ENCODE results near the gene ACAN. TPM values are rescaled to one million over a fixed set of nuclear protein-coding genes. Genes with fewer than 3 reads are reported as not detected.

The ACAN gene
- total and polyA plus RNA-seq, 8 donors: 0.52 to 1.4 (median 0.91) TPM

GRCh38 chr15:88909956-88910831 is 107.0 kb downstream of the ACAN start:
- intact Hi-C loops (cut with DNase I): loop anchor here in 1 of 2 donors (10.0 kb wide), 2 partner anchors 105 to 265 kb away; no protein-coding TSS in a partner anchor
- ATAC-seq: no peak

GRCh38 chr15:88911766-88912118 is 108.5 kb downstream of the ACAN start:
- peak in 3 of 4 donors; percentile 34 to 66 (median 53) for DNase-seq
- intact Hi-C loops (cut with DNase I): no loop called here
- Histone ChIP-seq H3K36me3 (peaks cover 0 to 14% of the 10 kb centered on the region in 2 donors), H3K27ac (no peak overlapping the region), H3K9me3 (no peaks in the 10 kb centered on the region), H3K4me1 (peaks cover 0 to 29% of the 10 kb centered on the region in 2 donors), H3K27me3 (peaks cover 0 to 13% of the 10 kb centered on the region in 2 donors), H3K4me3 (peak overlapping the region in 1 of 2 donors; percentile 72)
- TF ChIP-seq CTCF (IDR thresholded peaks at IDR 0.05): no peak
- peak; percentile 73 for ATAC-seq

More at GRCh38 chr15:88909956-88910831, 107.0 kb downstream of the ACAN start:
- no peak for TF ChIP-seq CTCF (IDR thresholded peaks at IDR 0.05)
- Histone ChIP-seq H3K9me3 (no peaks in the 10 kb centered on the region), H3K27ac (no peak overlapping the region), H3K4me3 (no peak overlapping the region), H3K4me1 (peaks cover 0 to 30% of the 10 kb centered on the region in 2 donors), H3K36me3 (peaks cover 0 to 16% of the 10 kb centered on the region in 2 donors), H3K27me3 (peaks cover 0 to 13% of the 10 kb centered on the region in 2 donors)
- DNase-seq: peak in 1 of 4 donors; percentile 3

DNA sequence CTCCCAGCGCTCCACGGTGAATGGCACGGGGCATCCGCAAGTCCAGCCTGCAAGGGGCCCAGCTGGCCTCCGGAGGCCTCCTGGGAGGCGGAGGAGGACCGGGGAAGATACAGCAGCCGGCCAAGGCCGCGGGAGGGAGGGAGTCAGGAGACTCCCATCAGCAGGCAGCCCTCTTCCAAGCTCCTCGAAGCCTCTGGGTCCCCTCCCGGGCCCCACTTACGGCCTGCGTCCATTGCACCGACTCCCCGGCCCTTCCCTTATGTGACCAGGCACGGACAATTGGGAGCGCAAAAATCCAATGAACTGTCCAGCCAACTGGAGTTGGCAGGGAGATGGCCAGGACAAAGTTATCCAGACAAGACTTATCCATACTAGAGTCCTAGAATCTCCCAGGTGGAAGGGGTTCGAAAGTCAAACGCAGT is 109.3 kb downstream of the ACAN start:
- no peak for TF ChIP-seq CTCF (IDR thresholded peaks at IDR 0.05)
- peak in 2 of 4 donors; percentile 29 to 77 for DNase-seq
- peaks cover 0 to 29% of the 10 kb centered on the region in 2 donors for H3K4me1 ChIP-seq
- peak overlapping the region; percentile 31 to 69 for H3K27ac ChIP-seq
- peak; percentile 36 for ATAC-seq
- no peaks in the 10 kb centered on the region for H3K9me3 ChIP-seq
- H3K27me3 ChIP-seq: peaks cover 0 to 13% of the 10 kb centered on the region in 2 donors
- intact Hi-C loops (cut with DNase I): no loop called here
- H3K4me3 ChIP-seq: peak overlapping the region; percentile 72 to 76
- H3K36me3 ChIP-seq: peaks cover 0 to 7% of the 10 kb centered on the region in 2 donors

GRCh38 chr15:88913017-88913849 is 110.0 kb downstream of the ACAN start, which contains the start of gene MFGE8:
MFGE8 (minus strand) TSS chr15:88913379; CDS start chr15:88913319, 60 bp downstream.
- H3K4me3 ChIP-seq: peak within 1 kb of the TSS; percentile 72 to 76
- peaks cover 0 to 13% of the 10 kb centered on the region in 2 donors for H3K27me3 ChIP-seq
- H3K4me1 ChIP-seq: peaks cover 0 to 34% of the 10 kb centered on the region in 2 donors
- DNase-seq (peak; percentile 75 to 89 (median 80)), ATAC-seq (peak; percentile 85)
- TF ChIP-seq CTCF (IDR thresholded peaks at IDR 0.05): no peak
- intact Hi-C loops (cut with DNase I): no loop called here
- no peaks in the 10 kb centered on the region for H3K9me3 ChIP-seq
- H3K27ac ChIP-seq: peak within 1 kb of the TSS; percentile 31 to 69
- peaks cover 0 to 6% of the 10 kb centered on the region in 2 donors for H3K36me3 ChIP-seq

Measured in left lung (tissue), 10 donors.